Inflammatory macrophage (primary cell): ENCODE measurements around the gene IL36RN.
"Not testable (repeated sequence)": the region's sequence is repeated elsewhere in the genome, so short reads cannot be mapped to it uniquely, and the experiment has no call there.

Source experiments
- DNase-seq, 2 donors: peaks; one replicate each; pipeline ENCODE4 v3.0.0-alpha.2; 2020 to 2022

IL36RN gene

DNA sequence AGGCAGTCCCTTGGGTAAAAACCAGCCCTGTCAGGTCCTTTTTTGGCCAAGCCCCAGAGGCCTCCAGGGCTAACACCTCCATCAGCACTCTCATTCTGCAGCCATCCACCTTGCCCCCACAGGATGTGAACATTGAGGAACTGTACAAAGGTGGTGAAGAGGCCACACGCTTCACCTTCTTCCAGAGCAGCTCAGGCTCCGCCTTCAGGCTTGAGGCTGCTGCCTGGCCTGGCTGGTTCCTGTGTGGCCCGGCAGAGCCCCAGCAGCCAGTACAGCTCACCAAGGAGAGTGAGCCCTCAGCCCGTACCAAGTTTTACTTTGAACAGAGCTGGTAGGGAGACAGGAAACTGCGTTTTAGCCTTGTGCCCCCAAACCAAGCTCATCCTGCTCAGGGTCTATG, 16.0 kb downstream of the IL36RN start:
- no peak for DNase-seq

DNA sequence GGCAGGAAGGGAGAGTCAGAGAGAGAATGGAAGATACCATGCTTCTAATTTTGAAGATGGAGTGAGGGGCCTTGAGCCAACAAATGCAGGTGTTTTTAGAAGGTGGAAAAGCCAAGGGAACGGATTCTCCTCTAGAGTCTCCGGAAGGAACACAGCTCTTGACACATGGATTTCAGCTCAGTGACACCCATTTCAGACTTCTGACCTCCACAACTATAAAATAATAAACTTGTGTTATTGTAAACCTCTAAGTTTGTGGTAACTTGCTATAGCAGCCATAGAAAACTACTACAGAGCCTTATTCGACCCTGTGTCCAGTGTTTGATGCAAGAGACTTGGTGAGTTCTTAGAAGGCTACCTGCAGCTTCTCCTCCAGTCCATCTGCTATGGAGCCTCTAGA, 16.6 kb downstream of the IL36RN start:
- no peak for DNase-seq

DNA sequence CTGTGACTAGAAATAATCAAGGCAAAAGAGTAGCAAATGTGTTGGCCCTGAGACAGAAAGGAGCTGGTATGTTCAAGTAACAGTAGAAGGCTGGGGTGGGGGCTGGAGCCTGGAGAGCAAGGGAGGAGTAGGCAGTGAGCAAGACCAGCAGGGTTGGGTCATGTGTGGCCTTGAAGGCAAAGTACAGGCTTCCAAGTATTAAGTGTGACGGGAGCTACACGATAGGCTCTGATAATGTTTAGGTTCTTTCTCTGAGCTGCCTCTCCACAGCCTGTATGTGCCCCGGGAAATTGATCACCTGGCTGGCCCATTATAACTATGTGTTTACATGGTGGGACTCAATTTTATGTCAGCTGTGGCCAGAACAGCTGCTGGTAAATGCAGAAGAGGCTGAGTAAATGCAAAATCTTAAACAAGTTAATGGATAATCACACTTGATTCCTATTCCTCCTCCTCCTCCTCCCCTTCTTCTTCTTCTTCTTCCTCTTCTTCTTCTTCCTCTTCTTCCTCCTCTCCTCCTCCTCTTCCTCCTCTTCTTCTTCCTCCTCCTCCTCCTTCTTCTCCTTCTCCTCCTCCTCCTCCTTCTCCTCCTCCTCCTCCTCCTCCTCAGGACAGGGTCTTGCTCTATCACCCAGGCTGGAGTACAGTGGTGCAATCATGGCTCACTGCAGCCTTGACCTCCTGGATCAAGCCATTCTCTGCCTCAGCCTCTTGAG, 18.1 kb downstream of the IL36RN start:
- DNase-seq, result no peak

DNA sequence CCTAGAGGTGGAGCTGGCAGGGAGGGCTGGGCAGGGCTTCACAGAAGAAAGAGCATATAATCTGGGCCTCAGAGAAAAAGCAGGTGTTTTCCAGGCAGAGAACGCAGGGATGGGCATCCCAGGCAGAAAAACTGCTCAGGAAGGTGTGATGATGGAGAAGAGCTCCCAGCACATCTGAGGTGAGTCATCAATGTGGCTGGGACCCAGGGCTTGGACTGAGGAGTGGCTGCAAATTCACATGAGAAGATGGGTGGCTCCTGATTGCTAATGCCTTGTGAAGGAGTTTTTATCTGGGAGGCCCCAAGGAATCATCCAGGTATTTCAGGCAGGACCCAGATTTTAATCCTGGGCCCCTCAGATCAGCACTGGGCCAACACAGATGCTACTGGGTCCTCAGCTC, 18.9 kb downstream of the IL36RN start:
- DNase-seq, result no peak

DNA sequence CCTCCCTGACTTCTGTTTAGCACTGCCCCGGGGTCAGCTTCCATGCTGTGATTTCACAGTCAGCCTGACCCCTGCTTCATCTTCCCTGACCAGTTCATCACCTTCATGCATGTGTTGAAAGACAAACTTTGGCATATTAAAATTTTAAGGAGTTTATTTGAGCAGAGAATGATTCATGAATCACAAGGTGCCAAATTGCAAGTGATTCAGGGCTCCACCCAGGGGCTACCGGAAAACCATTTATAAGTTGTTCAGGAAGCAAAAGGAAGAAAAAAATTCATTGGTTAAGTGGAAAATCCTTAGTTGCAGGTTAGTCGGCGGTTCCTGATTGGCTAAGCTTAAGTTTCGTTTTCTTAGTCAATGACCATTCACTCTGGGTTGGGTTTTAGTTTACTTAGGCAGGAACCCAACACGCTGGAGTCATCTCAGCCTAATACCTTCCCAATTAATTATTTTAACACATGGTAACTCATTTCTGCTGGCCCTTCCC, 19.4 kb downstream of the IL36RN start:
- peak in 1 of 2 donors; percentile 49 for DNase-seq

DNA sequence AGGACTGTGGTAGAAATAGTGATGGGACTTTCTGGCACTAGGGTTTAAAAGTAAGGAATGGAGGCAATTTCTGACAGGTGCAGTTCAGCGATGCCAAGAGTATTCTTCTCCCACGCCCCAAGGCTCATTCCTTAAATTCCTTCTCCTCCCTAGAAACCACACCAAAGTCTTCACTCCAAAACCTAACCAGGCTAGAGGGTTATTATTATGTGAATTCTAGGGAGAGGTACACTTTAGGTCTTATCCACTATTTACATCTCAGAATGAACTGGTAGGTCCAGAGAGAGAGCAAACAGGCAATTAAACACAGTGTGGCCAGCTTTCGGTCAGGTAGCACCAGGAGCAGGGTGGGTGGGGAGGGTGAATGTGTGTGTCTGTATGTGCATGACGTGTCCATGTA, 20.1 kb downstream of the IL36RN start:
- DNase-seq, result no peak

DNA sequence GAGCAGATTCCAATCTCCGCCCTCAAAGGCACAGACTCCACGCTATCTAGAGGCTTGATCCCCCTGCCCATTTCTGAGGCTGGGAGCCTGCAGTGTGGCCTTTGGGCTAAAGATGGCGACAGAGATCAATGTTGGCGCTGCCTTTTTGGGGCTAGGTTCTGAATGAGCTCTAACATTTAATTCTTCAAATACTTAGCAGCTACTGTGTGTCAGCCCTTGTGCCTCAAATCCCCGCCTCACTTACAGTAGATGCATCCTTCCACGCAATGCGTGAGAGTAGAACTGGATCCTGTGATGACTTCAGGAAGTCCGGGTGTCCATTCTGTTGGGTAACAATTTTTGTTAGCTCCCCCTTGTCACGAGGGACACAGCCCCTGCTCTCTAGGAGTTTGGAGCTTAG, 21.1 kb downstream of the IL36RN start:
- peak; percentile 62 to 70 for DNase-seq

DNA sequence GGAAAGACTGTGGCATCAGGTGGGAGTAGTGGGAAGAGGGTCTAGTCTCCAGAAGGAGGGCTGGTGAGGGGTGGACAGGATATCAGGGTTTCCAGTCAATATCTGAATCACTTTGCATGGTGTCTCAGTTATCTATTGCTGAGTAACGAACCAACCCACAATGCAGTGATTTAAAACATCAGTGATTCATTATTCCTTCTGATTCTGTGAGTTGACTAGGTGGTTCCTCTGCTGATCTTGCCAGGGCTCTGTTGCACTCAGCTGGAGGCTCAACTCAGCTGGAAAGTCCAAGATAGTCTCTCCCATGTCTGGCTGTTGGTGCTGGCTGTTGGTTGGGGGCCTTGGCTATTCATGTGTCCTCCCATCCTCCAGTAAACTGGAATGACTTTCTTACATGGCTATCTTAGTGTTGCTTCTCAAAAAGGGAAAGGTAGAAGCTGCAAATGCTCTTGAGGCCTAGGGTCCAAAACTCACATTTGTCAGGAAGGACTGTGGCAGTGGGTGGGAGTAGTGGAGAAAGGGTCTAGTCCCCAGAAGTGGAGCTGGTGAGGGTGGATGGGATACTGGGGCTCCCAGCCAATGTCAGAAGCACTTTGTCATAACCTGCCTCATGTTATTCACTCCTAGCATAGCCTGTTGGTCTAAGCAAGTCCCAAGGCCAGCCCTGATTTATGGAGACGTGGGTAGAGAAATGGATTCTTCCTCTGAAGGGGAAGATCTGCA, 22.7 kb downstream of the IL36RN start:
- DNase-seq, result no peak

DNA sequence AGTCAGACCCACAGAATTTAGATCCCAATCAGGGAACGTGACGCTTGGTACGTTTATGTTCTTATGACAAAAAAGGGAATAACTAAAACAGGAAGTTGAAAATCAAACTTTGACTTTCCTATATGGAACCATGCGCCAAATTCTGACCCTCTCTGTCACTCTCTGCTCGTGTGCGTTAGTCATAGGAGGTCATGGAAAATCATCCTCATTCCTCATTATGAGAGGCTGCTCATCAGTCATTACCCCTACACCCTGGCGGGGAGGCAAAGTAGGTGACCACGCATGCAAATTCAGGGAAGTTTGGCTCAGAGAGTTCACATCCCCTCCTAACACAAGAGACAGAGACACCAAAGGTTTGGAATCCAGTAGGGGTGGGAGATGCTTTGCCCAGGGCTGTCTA, 24.3 kb downstream of the IL36RN start:
- peak; percentile 90 to 93 for DNase-seq

DNA sequence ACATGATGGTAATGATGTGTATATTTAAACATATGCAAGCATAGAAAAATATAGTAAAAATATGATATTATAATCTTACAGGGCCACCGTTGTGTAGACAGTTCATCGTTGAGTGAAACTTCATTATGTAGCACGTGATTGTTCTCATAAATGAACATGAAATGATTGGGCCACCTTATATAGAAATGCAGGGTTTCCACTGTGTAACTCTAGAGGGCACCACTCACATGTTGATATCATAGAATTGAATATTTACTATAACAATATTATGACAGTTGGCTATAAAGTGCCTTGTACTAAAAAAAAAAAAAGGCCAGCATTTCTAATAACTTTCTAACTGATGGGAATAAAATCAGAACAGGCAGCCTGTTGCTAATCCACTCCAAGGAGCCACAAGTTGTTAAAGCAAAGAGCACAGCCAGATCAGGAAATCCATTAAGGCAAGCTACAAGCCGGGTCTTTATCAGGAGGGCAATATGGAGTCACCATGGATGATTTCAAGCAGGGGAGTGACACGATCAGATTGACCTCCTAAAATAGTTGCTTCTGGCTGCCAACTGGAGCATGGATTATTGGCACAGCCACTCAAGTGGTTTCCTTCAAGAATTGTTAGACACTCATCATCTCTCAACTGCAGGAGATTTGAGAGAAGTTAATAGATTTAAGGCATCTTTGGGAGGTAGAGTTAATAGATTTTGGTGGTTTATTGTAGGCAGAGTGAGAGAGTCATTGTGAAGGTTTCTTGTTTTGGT, 25.4 kb downstream of the IL36RN start:
- DNase-seq, result peak; percentile 54 to 76

DNA sequence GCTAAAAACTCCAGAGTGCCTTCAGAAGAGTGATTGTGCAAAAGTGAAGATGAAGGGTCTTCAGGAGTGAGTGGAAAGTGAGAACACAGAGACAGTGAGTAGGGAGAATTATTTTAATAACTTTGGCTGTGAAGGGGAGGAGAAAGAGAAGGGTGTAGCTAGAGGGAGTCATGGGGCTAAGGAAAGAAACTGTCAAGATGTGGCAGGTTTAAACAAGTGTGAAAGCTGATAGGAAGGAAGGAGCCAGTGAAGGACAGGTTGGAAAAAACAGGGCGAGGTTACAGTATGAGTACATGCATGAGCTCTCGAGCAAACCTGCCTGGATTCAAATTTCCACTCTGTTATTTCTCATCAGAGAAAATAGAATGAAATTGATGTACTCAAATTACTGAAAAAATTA, 26.5 kb downstream of the IL36RN start:
- DNase-seq, result no peak

DNA sequence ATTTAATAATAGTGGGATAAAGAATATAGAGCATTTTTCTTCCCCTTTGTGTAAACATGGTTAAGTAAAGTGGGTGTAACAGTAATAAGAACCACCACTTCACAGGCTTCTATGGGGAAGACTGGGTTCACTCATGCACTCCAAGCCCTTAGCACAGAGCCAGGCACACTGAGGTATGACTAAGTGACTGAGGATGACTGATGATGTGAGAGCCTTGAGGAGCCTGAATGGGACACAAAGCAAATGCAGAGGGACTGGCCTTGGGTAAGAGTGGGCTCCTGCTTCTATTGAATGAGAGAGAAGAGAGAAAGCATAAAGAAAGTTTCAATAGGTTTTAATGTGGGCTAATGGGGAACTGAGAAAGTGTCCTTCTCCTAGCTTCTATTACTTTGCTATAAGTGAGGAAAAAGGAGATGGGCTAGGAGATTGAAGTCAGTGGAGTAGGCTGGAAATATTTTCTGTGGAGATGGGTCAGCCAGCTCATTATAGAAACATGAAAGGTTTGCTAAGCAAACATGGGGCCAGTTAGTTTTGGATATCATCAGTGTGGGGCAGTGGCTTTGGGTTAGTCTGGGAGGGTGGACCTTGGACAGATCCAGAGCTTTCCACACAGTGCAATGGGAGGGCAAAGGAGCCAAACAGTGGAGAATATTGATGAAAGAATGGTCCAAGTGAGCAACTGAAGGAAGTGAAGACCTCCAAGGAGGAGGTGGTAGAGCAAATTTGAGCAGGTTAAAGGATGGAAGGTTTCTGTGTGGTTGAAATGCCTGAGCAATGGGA, 29.4 kb downstream of the IL36RN start:
- DNase-seq, result peak; percentile 45 to 61

DNA sequence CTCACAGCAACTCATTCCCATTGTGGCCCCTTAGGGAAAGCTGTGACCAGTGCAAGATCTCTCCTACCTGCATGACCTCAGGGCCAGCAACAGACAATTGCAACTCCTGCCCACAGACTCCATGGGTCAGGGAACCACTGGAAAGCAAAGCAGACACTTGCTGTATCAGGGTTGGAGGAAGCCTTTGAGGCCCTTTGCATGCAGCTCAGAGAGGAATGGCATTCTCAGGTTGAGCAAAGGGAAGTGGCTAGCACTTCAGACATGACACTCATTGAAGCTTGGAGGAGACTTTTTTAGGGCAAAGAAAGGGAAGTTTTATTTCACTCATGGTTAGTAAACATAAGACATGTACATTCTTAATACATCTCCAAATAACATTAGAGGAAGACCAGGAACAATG, 30.9 kb downstream of the IL36RN start:
- peak; percentile 75 to 84 for DNase-seq

DNA sequence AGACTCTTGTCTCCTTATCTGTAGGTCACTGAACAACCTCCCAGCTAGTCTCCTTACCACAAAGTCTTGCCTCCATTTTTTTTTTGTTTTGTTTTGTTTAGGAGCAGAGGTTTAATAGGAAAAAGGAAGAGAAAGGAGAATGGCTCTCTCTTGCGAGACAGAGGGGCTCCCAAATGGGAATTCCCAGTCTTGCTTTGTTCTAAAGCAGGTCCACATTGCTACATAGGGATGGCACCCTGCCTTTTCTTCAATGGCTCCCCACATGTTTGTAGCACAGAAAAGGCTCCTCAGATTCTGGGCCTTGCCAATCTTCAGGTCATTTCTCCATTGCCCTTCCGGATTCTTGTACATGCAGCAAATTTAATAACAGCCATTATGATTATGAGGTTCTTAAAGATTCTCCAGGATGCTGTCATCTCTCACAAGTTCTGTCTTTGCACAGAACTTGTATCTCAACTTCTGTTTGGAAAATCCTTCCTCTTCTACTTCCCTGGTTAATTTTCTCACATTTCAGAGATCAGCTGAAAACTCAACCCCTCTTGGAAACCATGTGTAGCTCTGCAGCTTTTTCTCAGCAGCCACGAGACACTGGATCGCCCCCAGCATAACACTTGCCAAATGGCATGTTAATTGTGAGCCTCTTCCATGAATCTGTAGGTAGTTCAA, 32.4 kb downstream of the IL36RN start:
- DNase-seq, result peak; percentile 40 to 53

DNA sequence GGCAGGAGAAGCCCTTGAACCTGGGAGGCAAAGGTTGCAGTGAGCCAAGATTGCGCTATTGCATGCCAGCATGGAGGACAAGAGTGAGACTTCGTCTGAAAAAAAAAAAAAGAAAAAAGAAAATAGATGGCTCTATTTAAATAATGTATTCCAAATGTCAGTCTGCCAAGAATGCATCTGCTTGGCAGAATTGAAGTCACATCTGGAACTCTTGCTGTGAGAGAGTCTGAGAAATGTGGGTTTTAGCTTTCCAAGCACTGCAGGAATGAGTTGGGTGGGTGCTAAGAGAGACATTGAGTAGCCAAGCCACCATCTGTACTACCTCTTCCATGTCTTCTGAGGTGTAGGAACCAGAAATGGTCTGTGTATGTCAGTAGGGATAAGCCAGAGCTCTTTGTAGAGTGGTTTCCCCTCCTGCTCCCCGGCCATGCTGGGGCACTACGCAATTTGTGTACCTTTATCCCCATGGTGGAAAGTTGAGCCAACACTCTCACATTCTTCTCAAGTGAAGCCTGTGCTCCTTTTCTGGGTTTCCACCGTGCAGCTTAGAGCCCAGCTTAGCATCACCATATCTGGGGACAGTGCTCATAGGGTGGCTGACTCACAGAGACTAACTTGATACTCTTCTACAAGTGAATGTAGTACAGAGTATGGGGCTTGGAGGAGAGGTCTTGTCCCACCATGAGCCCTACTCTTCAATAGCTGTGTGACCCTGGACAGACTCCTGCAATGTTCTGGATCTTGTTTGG, 34.0 kb downstream of the IL36RN start:
- DNase-seq, result no peak

DNA sequence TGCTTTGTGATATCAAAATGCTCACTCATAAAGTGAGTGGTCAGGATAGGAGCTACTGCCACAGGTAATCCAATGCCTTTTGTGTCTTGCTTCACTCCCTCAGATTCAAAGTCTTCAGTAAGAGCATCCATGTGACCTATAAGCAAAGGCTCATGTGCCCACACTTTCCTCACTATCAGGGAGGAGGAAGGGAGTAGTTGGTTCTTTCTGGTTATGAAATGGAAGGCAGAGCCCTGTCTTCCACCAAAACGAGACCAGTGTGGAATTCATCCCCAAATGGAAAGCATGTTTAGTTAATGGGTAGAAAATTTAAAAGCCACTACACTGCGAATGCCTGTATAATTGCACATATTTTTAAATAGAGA, 34.6 kb downstream of the IL36RN start:
- DNase-seq, result peak; percentile 65 to 67

DNA sequence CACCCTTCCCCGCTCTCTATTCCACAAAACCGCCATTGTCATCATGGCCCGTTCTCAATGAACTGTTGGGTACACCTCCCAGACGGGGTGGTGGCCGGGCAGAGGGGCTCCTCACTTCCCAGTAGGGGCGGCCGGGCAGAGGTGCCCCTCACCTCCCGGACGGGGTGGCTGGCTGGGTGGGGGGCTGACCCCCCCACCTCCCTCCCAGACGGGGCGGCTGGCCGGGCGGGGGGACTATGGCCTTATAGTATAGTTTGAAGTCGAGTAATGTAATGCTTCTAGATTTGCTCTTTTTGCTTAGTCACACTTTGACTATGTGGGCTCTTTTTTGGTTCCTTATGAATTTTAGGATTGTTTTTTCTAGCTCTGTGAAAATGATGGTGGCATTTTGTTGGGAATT, 37.3 kb downstream of the IL36RN start:
- DNase-seq, result not testable (repeated sequence)

DNA sequence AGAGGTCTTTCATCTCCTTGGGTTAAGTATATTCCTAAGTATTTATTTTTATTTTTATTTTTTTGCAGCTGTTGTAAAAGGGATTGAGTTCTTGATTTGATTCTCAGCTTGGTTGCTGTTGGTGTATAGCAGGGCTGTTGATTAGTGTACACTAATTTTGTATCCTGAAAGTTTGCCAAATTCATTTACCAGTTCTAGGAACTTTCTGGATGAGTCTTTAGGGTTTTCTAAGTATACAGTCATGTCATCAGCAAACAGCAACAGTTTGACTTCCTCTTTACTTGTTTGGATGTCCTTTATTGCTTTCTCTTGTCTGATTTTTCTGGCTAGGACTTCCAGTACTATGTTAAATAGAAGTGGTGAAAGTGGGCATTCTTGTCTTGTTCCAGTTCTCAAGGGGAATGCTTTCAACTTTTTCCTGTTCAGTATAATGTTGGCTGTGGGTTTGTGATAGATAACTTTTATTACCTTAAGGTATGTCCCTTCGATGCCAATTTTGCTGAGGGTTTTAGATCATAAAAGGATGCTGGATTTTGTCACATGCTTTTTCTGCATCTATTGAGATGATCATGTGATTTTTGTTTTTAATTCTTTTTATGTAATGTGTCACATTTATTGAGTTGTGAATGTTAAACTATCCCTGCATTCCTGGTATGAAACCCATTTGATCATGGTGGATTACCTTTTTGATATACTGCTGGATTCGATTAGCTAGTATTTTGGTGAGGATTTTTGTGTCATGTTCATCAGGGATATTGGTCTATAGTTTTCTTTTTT, 38.0 kb downstream of the IL36RN start:
- DNase-seq, result peak in 1 of 2 donors; percentile 62

DNA sequence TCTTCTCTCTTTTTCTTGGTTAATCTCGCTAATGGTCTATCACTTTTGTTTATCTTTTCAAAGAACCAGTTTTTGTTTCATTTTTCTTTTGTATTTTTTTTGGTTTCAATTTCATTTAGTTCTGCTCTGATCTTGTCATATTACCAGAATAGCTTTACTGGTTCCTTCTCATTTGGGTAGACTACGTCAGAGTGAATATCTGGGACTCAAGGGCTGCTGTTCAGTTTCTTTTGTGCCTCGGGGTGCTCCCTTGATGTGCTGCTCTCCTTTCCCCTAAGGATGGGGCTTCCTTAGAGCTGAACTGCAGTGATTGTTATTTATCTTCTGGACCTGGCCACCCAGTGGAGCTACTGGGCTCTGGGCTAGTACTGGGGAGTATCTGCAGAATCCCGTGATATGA, 39.0 kb downstream of the IL36RN start:
- DNase-seq, result peak in 1 of 2 donors; percentile 39

DNA sequence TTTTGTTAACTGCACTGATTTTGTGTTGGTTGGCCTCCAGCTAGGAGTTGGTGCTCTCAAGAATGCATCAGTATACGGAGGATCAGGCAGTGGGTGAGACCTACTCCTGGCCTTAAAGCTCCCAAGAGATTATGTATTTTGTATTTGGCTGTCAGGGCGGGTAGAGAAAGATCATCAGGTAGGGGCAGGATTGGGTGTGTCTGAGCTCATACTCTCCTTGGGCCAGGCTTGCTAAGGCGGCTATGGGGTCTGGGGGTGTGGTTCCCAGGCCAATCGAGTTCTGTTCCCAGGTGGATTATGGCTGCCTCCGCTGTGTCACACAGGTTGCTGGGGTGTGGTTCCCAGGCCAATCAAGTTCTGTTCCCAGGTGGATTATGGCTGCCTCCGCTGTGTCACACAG, 39.5 kb downstream of the IL36RN start:
- no peak for DNase-seq

DNA sequence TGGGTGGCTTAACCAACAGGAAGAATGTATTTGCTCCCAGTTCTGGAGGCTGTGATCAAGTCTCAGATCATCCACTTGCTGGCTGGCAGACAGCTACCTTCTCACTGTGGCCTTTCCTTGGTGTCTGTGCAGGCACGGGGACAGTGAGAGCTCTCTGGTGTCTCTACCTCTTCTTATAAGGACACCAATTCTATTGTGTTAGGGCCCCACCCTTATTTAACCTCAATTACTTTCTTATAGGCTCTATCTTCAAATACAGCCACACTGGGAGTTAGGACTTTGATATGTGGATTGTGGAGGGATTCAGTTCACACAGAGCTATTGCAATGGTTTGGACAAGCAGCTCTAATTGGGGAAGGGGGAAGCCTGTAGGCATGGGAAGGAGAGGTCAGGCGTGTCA, 43.1 kb downstream of the IL36RN start:
- DNase-seq, result no peak
